IMR-90 (cell line): ENCODE measurements around the gene TPST1. TPM values are rescaled to one million over a fixed set of nuclear protein-coding genes. Genes with fewer than 3 reads are reported as not detected.

ENCODE experiments used
- BHLHE40 ChIP-seq: fragments of 150-350 bp; IDR thresholded peaks from 2 replicates; pipeline ENCODE4 v1.6.1; 2016; ENCODE audit warnings: mild to moderate bottlenecking, low read depth, low read length
- CHD1 ChIP-seq: IDR thresholded peaks from 2 replicates; pipeline ENCODE4 v1.6.1; 2012; ENCODE audit warnings: low read depth, low read length, improper control_type of control experiment
- MAZ ChIP-seq: IDR thresholded peaks from 2 replicates; pipeline ENCODE4 v1.6.1; 2012; ENCODE audit warnings: low read depth, mild to moderate bottlenecking, low read length, improper control_type of control experiment, moderate library complexity, borderline replicate concordance
- POLR2A ChIP-seq: IDR thresholded peaks from 2 replicates; pipeline ENCODE4 v1.6.1; 2012; ENCODE audit warnings: mild to moderate bottlenecking, low read depth, low read length
- SMC3 ChIP-seq: fragments of 150-350 bp; IDR thresholded peaks from 2 replicates; pipeline ENCODE4 v1.6.1; 2016; ENCODE audit warnings: low read depth, mild to moderate bottlenecking, antibody characterized with exemption, low read length, moderate library complexity
- USF2 ChIP-seq: fragments of 150-350 bp; IDR thresholded peaks from 2 replicates; pipeline ENCODE4 v1.6.1; 2017; ENCODE audit warnings: mild to moderate bottlenecking, antibody characterized with exemption, low read length, low read depth
- polyA plus RNA-seq, 3 experiments: library from polyadenylated mRNA; depleted of rRNA; stranded (reverse); fragments of >200 nt; gene quantifications; 2 replicates each; pipeline ENCODE4 v1.2.3, GENCODE V29; 2012; ENCODE audit warnings: low replicate concordance in 1 of 3
- total RNA-seq: library from RNA; depleted of rRNA; stranded (reverse); fragments of >200 nt; gene quantifications from 2 replicates; pipeline ENCODE4 v1.2.3, GENCODE V29; 2012

The TPST1 gene
- total and polyA plus RNA-seq, 2 of the 4 experiments (the other 2 are of a cell fraction) = 37.7 to 58.6 TPM

GRCh38 chr7:66204822-66205740 lies at the start of gene TPST1 (continued):
- TF ChIP-seq MAZ (peak; percentile 69; the same call in 1 of the 2 replicates), USF2 (peak; percentile 58; the same call in 1 of the 2 replicates), POLR2A (peak; percentile 95), CHD1 (no peak), BHLHE40 (peak; percentile 28), SMC3 (peak; percentile 29)
